GM23338 (cell line): ENCODE data around the gene SLC38A9. TPM values are rescaled to one million over a fixed set of nuclear protein-coding genes. Genes with fewer than 3 reads are reported as not detected.

Experiments used
- ATAC-seq: fragments of 200-7000 bp; cut with Tn5 transposase; 3 replicates; pipeline ENCODE4 v1.9.1; 2020
- DNase-seq: peaks from one replicate; pipeline ENCODE4 v3.0.0-alpha.2; 2015; ENCODE audit warnings: low spot score
- H2AFZ ChIP-seq: fragments of 200-600 bp; sonication (generic); 2 replicates; pipeline ENCODE4 v1.8.0; 2016; ENCODE audit warnings: antibody characterized with exemption, mild to moderate bottlenecking, moderate library complexity
- H3F3A ChIP-seq: fragments of 200-600 bp; sonication (generic); replicated peaks from 2 replicates; pipeline ENCODE4 v1.8.0; 2017; ENCODE audit warnings: antibody characterized with exemption, mixed run types, low read depth
- H3K27ac ChIP-seq: fragments of 200-600 bp; sonication (generic); 2 replicates; pipeline ENCODE4 v1.6.1; 2016; ENCODE audit warnings: low read depth
- H3K27me3 ChIP-seq: fragments of 200-600 bp; sonication (generic); 2 replicates; pipeline ENCODE4 v1.8.0; 2016; ENCODE audit warnings: mild to moderate bottlenecking, mixed run types, moderate library complexity; ENCODE audit not compliant: insufficient read depth
- H3K36me3 ChIP-seq: fragments of 200-600 bp; sonication (generic); 2 replicates; pipeline ENCODE4 v1.8.0; 2016; ENCODE audit warnings: mild to moderate bottlenecking; ENCODE audit not compliant: insufficient read depth
- H3K4me1 ChIP-seq: fragments of 200-600 bp; sonication (generic); 2 replicates; pipeline ENCODE4 v1.8.0; 2016; ENCODE audit warnings: mild to moderate bottlenecking, moderate library complexity; ENCODE audit not compliant: insufficient read depth
- H3K4me2 ChIP-seq: fragments of 200-600 bp; sonication (generic); 2 replicates; pipeline ENCODE4 v1.7.1; 2017; ENCODE audit warnings: mixed run types
- H3K4me3 ChIP-seq: fragments of 200-600 bp; sonication (generic); 2 replicates; pipeline ENCODE4 v1.6.1; 2016; ENCODE audit warnings: mixed run types
- H3K79me2 ChIP-seq: fragments of 200-600 bp; sonication (generic); replicated peaks from 2 replicates; pipeline ENCODE4 v1.8.0; 2017; ENCODE audit warnings: mild to moderate bottlenecking; ENCODE audit not compliant: insufficient read depth
- H3K9me2 ChIP-seq: fragments of 200-600 bp; sonication (generic); 2 replicates; pipeline ENCODE4 v1.8.0; 2017; ENCODE audit not compliant: insufficient read depth
- H4K20me1 ChIP-seq: fragments of 200-600 bp; sonication (generic); replicated peaks from 2 replicates; pipeline ENCODE4 v1.8.0; 2017; ENCODE audit warnings: mild to moderate bottlenecking; ENCODE audit not compliant: insufficient read depth
- H3K27ac Mint-ChIP-seq: 2 replicates; pipeline ENCODE4 v1.8.0; 2020; ENCODE audit warnings: inconsistent platforms, mild to moderate bottlenecking, moderate library complexity, mixed read lengths
- H3K27me3 Mint-ChIP-seq: 3 replicates; pipeline ENCODE4 v1.8.0; 2022; ENCODE audit warnings: low read depth, mild to moderate bottlenecking, moderate library complexity, mixed read lengths, inconsistent platforms; ENCODE audit not compliant: insufficient read depth, poor library complexity
- H3K36me3 Mint-ChIP-seq: 3 replicates; pipeline ENCODE4 v1.8.0; 2021; ENCODE audit warnings: low read depth, mild to moderate bottlenecking, inconsistent platforms, moderate library complexity, mixed read lengths
- H3K4me1 Mint-ChIP-seq: 3 replicates; pipeline ENCODE4 v1.8.0; 2020; ENCODE audit warnings: mild to moderate bottlenecking, inconsistent platforms, mixed read lengths
- H3K4me3 Mint-ChIP-seq: 3 replicates; pipeline ENCODE4 v1.8.0; 2021; ENCODE audit warnings: moderate library complexity, mild to moderate bottlenecking, inconsistent platforms, mixed read lengths
- H3K9me3 Mint-ChIP-seq: 3 replicates; pipeline ENCODE4 v1.8.0; 2020; ENCODE audit warnings: moderate library complexity, mild to moderate bottlenecking, inconsistent platforms, mixed read lengths
- CTCF ChIP-seq, 2 experiments: fragments of 200-600 bp in 1 of 2; sonication (generic) in 1 of 2; conservative IDR thresholded peaks; 2 replicates each; pipeline versions ENCODE4 v1.5.1 to v1.6.1; 2016 to 2017; ENCODE audit warnings: antibody characterized with exemption in 2 of 2, low read depth in 2 of 2, mild to moderate bottlenecking in 2 of 2, moderate library complexity in 1 of 2
- ETS1 ChIP-seq: IDR thresholded peaks from 2 replicates; pipeline ENCODE4 v1.6.1; 2016; ENCODE audit warnings: antibody characterized with exemption
- EZH2 ChIP-seq: fragments of 200-600 bp; sonication (generic); IDR thresholded peaks from one replicate; pipeline ENCODE4 v1.8.0; 2017; ENCODE audit warnings: antibody characterized with exemption, mild to moderate bottlenecking, low read depth; ENCODE audit not compliant: unreplicated experiment
- EZH2phosphoT487 ChIP-seq: fragments of 200-600 bp; sonication (generic); IDR thresholded peaks from one replicate; pipeline ENCODE4 v1.8.1; 2018; ENCODE audit warnings: antibody characterized with exemption; ENCODE audit not compliant: unreplicated experiment
- JUNB ChIP-seq: IDR thresholded peaks from one replicate; pipeline ENCODE4 v1.6.1; 2016; ENCODE audit warnings: antibody characterized with exemption; ENCODE audit not compliant: unreplicated experiment
- NANOG ChIP-seq: IDR thresholded peaks from 2 replicates; pipeline ENCODE4 v1.6.1; 2016; ENCODE audit warnings: antibody characterized with exemption, borderline replicate concordance
- STAT1 ChIP-seq: IDR thresholded peaks from one replicate; pipeline ENCODE4 v1.6.1; 2016; ENCODE audit warnings: antibody characterized with exemption; ENCODE audit not compliant: unreplicated experiment
- ZNF114 ChIP-seq: fragments of 250-450 bp; sonication (Bioruptor Pico); IDR thresholded peaks from 2 replicates; pipeline ENCODE4 v1.5.0; 2020; ENCODE audit warnings: mild to moderate bottlenecking, moderate library complexity
- ZNF462 ChIP-seq: fragments of 250-450 bp; sonication (Bioruptor Pico); IDR thresholded peaks from 2 replicates; pipeline ENCODE4 v1.5.0; 2020; ENCODE audit warnings: mild to moderate bottlenecking, moderate library complexity
- polyA plus RNA-seq: library from polyadenylated mRNA; unstranded; fragments of >200 nt; fragmentation: Nextera tagmentation; extraction: Ambion mirVana; gene quantifications from 2 replicates; pipeline ENCODE4 v1.2.1, GENCODE V29; 2016
- total RNA-seq: library from RNA; depleted of rRNA; stranded (reverse); fragments of >200 nt; shearing (Covaris generic); gene quantifications from 2 replicates; pipeline ENCODE4 v1.2.3, GENCODE V29; 2014

Gene SLC38A9
- total and polyA plus RNA-seq, 2 experiments from 2014 or later = 30.8 to 64.8 TPM

GRCh38 chr5:55700745-55701144 lies 11.4 kb downstream of the SLC38A9 start:
- DNase-seq (no peak), ATAC-seq (no peak)
- Histone ChIP-seq H3F3A (no peaks in the 10 kb centered on the region), H3K4me3 (no peak overlapping the region), H4K20me1 (no peaks in the 10 kb centered on the region), H3K9me2 (no peaks in the 10 kb centered on the region), H3K27ac (no peak overlapping the region), H3K36me3 (peaks cover 8% of the 10 kb centered on the region), H3K4me2 (no peak overlapping the region), H3K4me1 (no peaks in the 10 kb centered on the region), H2AFZ (no peak overlapping the region), H3K79me2 (peaks cover 18% of the 10 kb centered on the region; the same call in 1 of the 2 replicates), H3K27me3 (no peaks in the 10 kb centered on the region)
- Mint-ChIP-seq H3K27ac (no peak overlapping the region; the same call in 1 of the 2 replicates), H3K36me3 (peaks cover 45% of the 10 kb centered on the region), H3K4me1 (no peaks in the 10 kb centered on the region), H3K4me3 (no peak overlapping the region), H3K9me3 (peaks cover 22% of the 10 kb centered on the region), H3K27me3 (no peaks in the 10 kb centered on the region)
- no peak for TF ChIP-seq EZH2phosphoT487
- no peak for TF ChIP-seq EZH2
- TF ChIP-seq JUNB = no peak
- no peak for TF ChIP-seq STAT1
- no peak for TF ChIP-seq ETS1

- Histone ChIP-seq H3K27ac (no peak overlapping the region), H3F3A (no peaks in the 10 kb centered on the region), H3K36me3 (peaks cover 8% of the 10 kb centered on the region), H3K4me2 (no peak overlapping the region), H2AFZ (no peak overlapping the region), H3K27me3 (no peaks in the 10 kb centered on the region), H3K4me3 (no peak overlapping the region), H4K20me1 (no peaks in the 10 kb centered on the region), H3K9me2 (no peaks in the 10 kb centered on the region), H3K79me2 (peaks cover 8% of the 10 kb centered on the region; the same call in 1 of the 2 replicates), H3K4me1 (no peaks in the 10 kb centered on the region)
- H3K27ac Mint-ChIP-seq = no peak overlapping the region
- no peak for TF ChIP-seq NANOG
- no peak for TF ChIP-seq CTCF (conservative IDR thresholded peaks at IDR 0.05; ENCODE audit: low read depth in 2 of 2)
- no peak for TF ChIP-seq EZH2
- no peak for TF ChIP-seq JUNB
- no peak for TF ChIP-seq EZH2phosphoT487
- TF ChIP-seq ZNF462 (CRISPR knock-in tag) = no peak
- no peak for TF ChIP-seq ZNF114 (CRISPR knock-in tag)
- no peaks in the 10 kb centered on the region for H3K4me1 Mint-ChIP-seq
- peaks cover 54% of the 10 kb centered on the region for H3K36me3 Mint-ChIP-seq
- H3K4me3 Mint-ChIP-seq = no peak overlapping the region
- peaks cover 29% of the 10 kb centered on the region for H3K9me3 Mint-ChIP-seq
- peaks cover 2% of the 10 kb centered on the region for H3K27me3 Mint-ChIP-seq
- no peak for ATAC-seq
- no peak for DNase-seq
These were observed 13.0 kb downstream of the SLC38A9 start for GRCh38 chr5:55699041-55699688.
